GM23248 (cell line): ENCODE results near the gene EML1. TPM values are rescaled to one million over a fixed set of nuclear protein-coding genes. Genes with fewer than 3 reads are reported as not detected.

Experiments
- DNase-seq: peaks from one replicate; pipeline ENCODE4 v3.0.0-alpha.2; 2015
- H2AFZ ChIP-seq: fragments of 200-600 bp; sonication (generic); 2 replicates; pipeline ENCODE4 v1.6.1; 2016; ENCODE audit warnings: antibody characterized with exemption
- H3F3A ChIP-seq: fragments of 200-600 bp; sonication (generic); 2 replicates; pipeline ENCODE4 v1.6.1; 2016; ENCODE audit warnings: mild to moderate bottlenecking, antibody characterized with exemption, mixed run types; ENCODE audit not compliant: insufficient read depth
- H3K27ac ChIP-seq: fragments of 200-600 bp; sonication (generic); 2 replicates; pipeline ENCODE4 v1.5.1; 2016; ENCODE audit warnings: mild to moderate bottlenecking
- H3K27me3 ChIP-seq: fragments of 200-600 bp; sonication (generic); replicated peaks from 2 replicates; pipeline ENCODE4 v1.6.1; 2016; ENCODE audit warnings: mild to moderate bottlenecking; ENCODE audit not compliant: insufficient read depth
- H3K36me3 ChIP-seq: fragments of 200-600 bp; sonication (generic); 2 replicates; pipeline ENCODE4 v1.6.1; 2016; ENCODE audit warnings: low read depth, mild to moderate bottlenecking
- H3K4me1 ChIP-seq: fragments of 200-600 bp; sonication (generic); 2 replicates; pipeline ENCODE4 v1.6.1; 2016; ENCODE audit warnings: mild to moderate bottlenecking; ENCODE audit not compliant: insufficient read depth
- H3K4me2 ChIP-seq: fragments of 200-600 bp; sonication (generic); one replicate; pipeline ENCODE4 v1.6.1; 2016; ENCODE audit warnings: mild to moderate bottlenecking; ENCODE audit not compliant: unreplicated experiment
- H3K4me3 ChIP-seq: fragments of 200-600 bp; sonication (generic); 2 replicates; pipeline ENCODE4 v1.5.1; 2016; ENCODE audit warnings: mild to moderate bottlenecking
- H3K79me2 ChIP-seq: fragments of 200-600 bp; sonication (generic); 2 replicates; pipeline ENCODE4 v1.6.1; 2016; ENCODE audit warnings: mild to moderate bottlenecking; ENCODE audit not compliant: insufficient read depth
- H3K9ac ChIP-seq: fragments of 200-600 bp; sonication (generic); 2 replicates; pipeline ENCODE4 v1.6.1; 2016; ENCODE audit warnings: mild to moderate bottlenecking
- H3K9me2 ChIP-seq: fragments of 200-600 bp; sonication (generic); 2 replicates; pipeline ENCODE4 v1.6.1; 2016; ENCODE audit warnings: mixed run types, mild to moderate bottlenecking, moderate library complexity; ENCODE audit not compliant: insufficient read depth
- H3K9me3 ChIP-seq: fragments of 200-600 bp; sonication (generic); one replicate; pipeline ENCODE4 v1.6.1; 2017; ENCODE audit warnings: low read depth
- H4K20me1 ChIP-seq: fragments of 200-600 bp; sonication (generic); 2 replicates; pipeline ENCODE4 v1.6.0; 2016; ENCODE audit not compliant: insufficient read depth
- EZH2 ChIP-seq: fragments of 200-600 bp; sonication (generic); IDR thresholded peaks from 2 replicates; pipeline ENCODE4 v1.6.1; 2018; ENCODE audit warnings: antibody characterized with exemption, mild to moderate bottlenecking; ENCODE audit not compliant: insufficient read depth, poor library complexity, severe bottlenecking
- EZH2phosphoT487 ChIP-seq: fragments of 200-600 bp; sonication (generic); IDR thresholded peaks from 2 replicates; pipeline ENCODE4 v1.6.1; 2018; ENCODE audit warnings: antibody characterized with exemption, moderate library complexity, mild to moderate bottlenecking, low read depth; ENCODE audit not compliant: insufficient read depth
- WGBS, 2 experiments: methylation state at CpG; one replicate each; pipeline ENCODE4 v1.1.6; 2015 to 2017; ENCODE audit warnings: low lambda C conversion rate in 2 of 2, low coverage in 1 of 2; ENCODE audit errors: missing lambda C conversion rate in 2 of 2; 5-methylcytosine and 5-hydroxymethylcytosine counted together
- in situ Hi-C: fragments of 300-500 bp; cut with MboI; formaldehyde crosslinking; loops from 2 replicates; pipeline ENCODE4 v1.15.0; 2020
- polyA plus RNA-seq: library from polyadenylated mRNA; unstranded; fragments of >200 nt; fragmentation: Nextera tagmentation; extraction: Ambion mirVana; gene quantifications from 2 replicates; pipeline ENCODE4 v1.2.1, GENCODE V29; 2016
- total RNA-seq: library from RNA; depleted of rRNA; stranded (reverse); fragments of >200 nt; shearing (Covaris generic); gene quantifications from 2 replicates; pipeline ENCODE4 v1.2.3, GENCODE V29; 2014

Gene EML1
- total and polyA plus RNA-seq, 2 experiments from 2014 or later: 14.8 to 17.9 TPM

GRCh38 chr14:99790201-99790977 lies 2.8 kb upstream of the EML1 start:
- H3K9me3 ChIP-seq: no peaks in the 10 kb centered on the region
- no peaks in the 10 kb centered on the region for H3K9me2 ChIP-seq
- WGBS, 2 experiments: 86 to 87% methylated on average over 7 of the region's 7 CpGs
- TF ChIP-seq EZH2phosphoT487 (no peak), EZH2 (no peak)
- no peaks in the 10 kb centered on the region for H3K27me3 ChIP-seq
- no peak overlapping the region for H2AFZ ChIP-seq
- H3K36me3 ChIP-seq: no peaks in the 10 kb centered on the region
- no peak overlapping the region for H3K27ac ChIP-seq
- in situ Hi-C loops: no loop called here
- DNase-seq: no peak
- no peaks in the 10 kb centered on the region for H4K20me1 ChIP-seq
- H3K79me2 ChIP-seq: peaks cover 15% of the 10 kb centered on the region
- H3F3A ChIP-seq: peaks cover 25% of the 10 kb centered on the region
- no peak overlapping the region for H3K9ac ChIP-seq
- H3K4me2 ChIP-seq: no peak overlapping the region
- peaks cover 22% of the 10 kb centered on the region for H3K4me1 ChIP-seq
- no peak overlapping the region for H3K4me3 ChIP-seq

GRCh38 chr14:99790978-99791376 lies 2.2 kb upstream of the EML1 start:
- 94% methylated on average over 5 to 6 of the region's 6 CpGs for WGBS, 2 experiments
- Histone ChIP-seq H3K9me2 (no peaks in the 10 kb centered on the region), H3K4me1 (peaks cover 22% of the 10 kb centered on the region), H3K9ac (no peak overlapping the region), H3K36me3 (no peaks in the 10 kb centered on the region), H3K4me2 (no peak overlapping the region), H3K27me3 (no peaks in the 10 kb centered on the region), H2AFZ (no peak overlapping the region), H3F3A (peaks cover 25% of the 10 kb centered on the region), H3K27ac (no peak overlapping the region), H4K20me1 (no peaks in the 10 kb centered on the region), H3K79me2 (peaks cover 21% of the 10 kb centered on the region), H3K9me3 (no peaks in the 10 kb centered on the region), H3K4me3 (no peak overlapping the region)
- no peak for DNase-seq
- in situ Hi-C loops: no loop called here
- no peak for TF ChIP-seq EZH2
- no peak for TF ChIP-seq EZH2phosphoT487

GRCh38 chr14:99791476-99792209 lies 1.6 kb upstream of the EML1 start:
- peak overlapping the region; percentile 78 for H3K4me2 ChIP-seq
- H3K4me3 ChIP-seq: no peak overlapping the region
- WGBS, 2 experiments: 88% methylated on average over 13 of the region's 13 CpGs
- peaks cover 27% of the 10 kb centered on the region for H3K79me2 ChIP-seq
- no peaks in the 10 kb centered on the region for H3K9me3 ChIP-seq
- H3K4me1 ChIP-seq: peaks cover 22% of the 10 kb centered on the region
- H4K20me1 ChIP-seq: no peaks in the 10 kb centered on the region
- H2AFZ ChIP-seq: no peak overlapping the region
- H3K27me3 ChIP-seq: no peaks in the 10 kb centered on the region
- no peaks in the 10 kb centered on the region for H3K9me2 ChIP-seq
- H3F3A ChIP-seq: peaks cover 25% of the 10 kb centered on the region
- no peaks in the 10 kb centered on the region for H3K36me3 ChIP-seq
- no peak overlapping the region for H3K27ac ChIP-seq
- no peak for TF ChIP-seq EZH2
- TF ChIP-seq EZH2phosphoT487: no peak
- in situ Hi-C loops: no loop called here
- no peak overlapping the region for H3K9ac ChIP-seq
- no peak for DNase-seq

GRCh38 chr14:99792210-99792535 lies 1.0 kb upstream of the EML1 start:
- no peak for DNase-seq

More at GRCh38 chr14:99792210-99792535, 1.0 kb upstream of the EML1 start:
- peak overlapping the region; percentile 90 for H3K9ac ChIP-seq
- in situ Hi-C loops: no loop called here
- H3K36me3 ChIP-seq: no peaks in the 10 kb centered on the region
- no peaks in the 10 kb centered on the region for H3K27me3 ChIP-seq
- WGBS, 2 experiments: 81 to 85% methylated on average over 6 of the region's 6 CpGs
- H3K4me1 ChIP-seq: peaks cover 22% of the 10 kb centered on the region
- no peaks in the 10 kb centered on the region for H3K9me2 ChIP-seq
- H3K4me3 ChIP-seq: peak overlapping the region; percentile 65
- H3K27ac ChIP-seq: peak overlapping the region; percentile 39; the same call in 1 of the 2 replicates
- H3K9me3 ChIP-seq: no peaks in the 10 kb centered on the region
- TF ChIP-seq EZH2 (no peak), EZH2phosphoT487 (no peak)
- peaks cover 33% of the 10 kb centered on the region for H3K79me2 ChIP-seq
- H4K20me1 ChIP-seq: no peaks in the 10 kb centered on the region
- peak overlapping the region; percentile 78 for H3K4me2 ChIP-seq
- H3F3A ChIP-seq: peaks cover 25% of the 10 kb centered on the region
- peak overlapping the region; percentile 73 for H2AFZ ChIP-seq
